Activated T-helper 17 cell treated with anti-CD3 and anti-CD28 coated beads, Interleukin-2, amount 50 U/mL, for 72 hours (primary cell): ENCODE measurements around the gene HDAC2. TPM values are rescaled to one million over a fixed set of nuclear protein-coding genes. Genes with fewer than 3 reads are reported as not detected.
"Not testable (repeated sequence)": the region's sequence is repeated elsewhere in the genome, so short reads cannot be mapped to it uniquely, and the experiment has no call there.

Experiments
- ATAC-seq: fragments of 150-1000 bp; cut with Tn5 transposase; replicated peaks from 2 replicates; pipeline ENCODE4 v1.10.0; 2021; ENCODE audit warnings: mild to moderate bottlenecking, moderate library complexity
- H3K27ac Mint-ChIP-seq: one replicate; pipeline ENCODE4 v1.8.0; 2022; ENCODE audit warnings: mixed read lengths
- H3K27me3 Mint-ChIP-seq: one replicate; pipeline ENCODE4 v1.8.0; 2022; ENCODE audit warnings: mixed read lengths
- H3K36me3 Mint-ChIP-seq: one replicate; pipeline ENCODE4 v1.8.0; 2022; ENCODE audit warnings: low read depth, mild to moderate bottlenecking, mixed read lengths
- H3K4me1 Mint-ChIP-seq: one replicate; pipeline ENCODE4 v1.8.0; 2022; ENCODE audit warnings: mixed read lengths
- H3K4me3 Mint-ChIP-seq: one replicate; pipeline ENCODE4 v1.8.0; 2022; ENCODE audit warnings: mild to moderate bottlenecking, mixed read lengths
- H3K9me3 Mint-ChIP-seq: one replicate; pipeline ENCODE4 v1.8.0; 2022; ENCODE audit warnings: mixed read lengths
- total RNA-seq, 2 donors: library from RNA; stranded (reverse); gene quantifications; one replicate each; pipeline ENCODE4 v1.2.3, GENCODE V29; 2022

The HDAC2 gene
- total RNA-seq, 2 donors from 2014 or later = 53.9 to 95.7 TPM

DNA sequence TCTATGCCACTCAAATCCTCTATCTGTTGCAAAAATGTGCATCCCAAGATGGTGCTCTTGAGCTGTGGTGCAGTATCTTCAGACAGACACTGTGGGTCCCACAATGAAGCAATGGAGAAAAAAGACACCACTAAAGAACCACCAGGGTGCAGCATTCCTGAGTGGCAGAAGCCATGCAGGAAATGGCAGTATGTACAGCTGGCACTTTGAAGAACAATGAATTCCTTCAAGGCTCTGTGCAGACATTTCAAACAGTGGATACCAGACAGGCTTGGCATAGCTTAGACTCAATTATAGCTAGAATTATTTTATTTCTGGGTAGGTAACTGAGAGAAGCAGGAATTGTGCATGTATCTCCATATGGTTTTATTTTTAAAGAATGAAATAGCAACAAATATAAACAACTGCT is 24.0 kb upstream of the HDAC2 start:
- Mint-ChIP-seq H3K4me3 (no peak overlapping the region), H3K9me3 (no peaks in the 10 kb centered on the region)

DNA sequence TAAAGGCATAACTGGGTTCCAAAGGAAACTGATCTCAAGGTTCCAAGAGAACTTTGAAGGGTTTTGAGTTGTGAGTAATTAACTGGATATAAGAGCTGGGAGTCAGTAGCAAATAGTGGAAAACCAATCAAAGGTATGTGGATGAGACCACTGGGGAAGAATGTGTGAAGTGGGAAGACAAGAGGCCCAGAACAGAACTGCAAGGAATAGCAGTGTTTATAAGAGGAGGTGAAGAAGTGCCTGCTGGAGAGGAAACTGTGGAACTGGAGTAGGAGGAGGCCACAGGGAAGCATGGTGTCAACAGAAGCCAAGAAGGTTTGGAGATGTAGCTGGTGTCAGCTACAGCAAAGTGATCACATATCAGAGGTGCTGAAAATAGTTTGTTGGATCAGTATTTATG is 18.7 kb upstream of the HDAC2 start:
- no peak for ATAC-seq
- H3K4me1 Mint-ChIP-seq = peaks cover 2% of the 10 kb centered on the region
- H3K4me3 Mint-ChIP-seq = no peak overlapping the region
- peaks cover 4% of the 10 kb centered on the region for H3K27me3 Mint-ChIP-seq
- H3K27ac Mint-ChIP-seq = no peak overlapping the region
- no peaks in the 10 kb centered on the region for H3K9me3 Mint-ChIP-seq
- H3K36me3 Mint-ChIP-seq = no peaks in the 10 kb centered on the region

More for the DNA sequence above, 24.0 kb upstream of the HDAC2 start:
- H3K4me1 Mint-ChIP-seq = peaks cover 8% of the 10 kb centered on the region
- peaks cover 4% of the 10 kb centered on the region for H3K27me3 Mint-ChIP-seq
- H3K27ac Mint-ChIP-seq = no peak overlapping the region
- no peaks in the 10 kb centered on the region for H3K36me3 Mint-ChIP-seq
- ATAC-seq = peak; percentile 74

DNA sequence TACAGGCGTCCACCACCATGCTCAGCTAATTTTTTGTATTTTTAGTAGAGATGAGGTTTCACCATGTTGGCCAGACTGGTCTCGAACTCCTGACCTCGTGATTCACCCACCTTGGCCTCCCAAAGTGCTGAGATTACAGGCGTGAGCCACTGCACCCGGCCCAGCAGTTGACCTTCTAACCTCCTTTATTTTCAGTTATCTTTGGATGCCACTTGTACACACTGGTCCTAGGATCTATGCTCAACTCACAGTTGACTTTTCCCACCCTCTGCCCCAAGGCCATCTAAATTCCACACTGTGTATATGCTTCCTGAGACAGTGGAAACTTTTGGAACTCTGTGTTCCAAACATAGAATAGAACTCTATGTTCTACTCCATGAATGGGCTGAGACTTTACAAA is 11.7 kb upstream of the HDAC2 start:
- not testable (repeated sequence) for H3K4me3 Mint-ChIP-seq, ATAC-seq, H3K27ac Mint-ChIP-seq, H3K36me3 Mint-ChIP-seq, H3K4me1 Mint-ChIP-seq, H3K9me3 Mint-ChIP-seq, H3K27me3 Mint-ChIP-seq

DNA sequence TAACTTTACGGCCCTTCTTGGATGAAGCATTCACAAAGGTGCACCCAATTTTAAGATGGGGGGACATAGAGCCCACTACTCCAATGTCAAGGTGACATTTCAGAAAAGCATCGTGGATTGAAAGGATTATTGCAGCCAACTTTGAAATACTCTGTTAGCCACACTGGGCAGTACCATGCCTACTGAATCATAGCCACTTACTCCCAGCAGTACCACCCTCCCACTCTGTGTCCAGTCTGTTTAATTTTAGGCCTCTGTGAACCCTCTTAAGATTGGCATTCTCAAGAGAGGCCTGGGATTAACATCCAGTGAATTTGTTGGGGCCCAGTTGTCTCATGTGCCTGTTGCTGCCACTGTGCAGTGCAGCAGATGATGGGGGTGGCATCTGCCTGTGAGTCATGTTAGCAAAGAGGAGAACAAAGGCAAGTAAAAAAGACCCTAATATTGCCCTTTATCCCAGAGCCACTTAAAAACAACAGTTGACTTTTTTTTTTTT is 11.2 kb upstream of the HDAC2 start:
- H3K9me3 Mint-ChIP-seq = no peaks in the 10 kb centered on the region
- H3K27me3 Mint-ChIP-seq = no peaks in the 10 kb centered on the region
- no peak for ATAC-seq
- H3K4me1 Mint-ChIP-seq = no peaks in the 10 kb centered on the region
- no peak overlapping the region for H3K4me3 Mint-ChIP-seq
- no peaks in the 10 kb centered on the region for H3K36me3 Mint-ChIP-seq
- no peak overlapping the region for H3K27ac Mint-ChIP-seq

DNA sequence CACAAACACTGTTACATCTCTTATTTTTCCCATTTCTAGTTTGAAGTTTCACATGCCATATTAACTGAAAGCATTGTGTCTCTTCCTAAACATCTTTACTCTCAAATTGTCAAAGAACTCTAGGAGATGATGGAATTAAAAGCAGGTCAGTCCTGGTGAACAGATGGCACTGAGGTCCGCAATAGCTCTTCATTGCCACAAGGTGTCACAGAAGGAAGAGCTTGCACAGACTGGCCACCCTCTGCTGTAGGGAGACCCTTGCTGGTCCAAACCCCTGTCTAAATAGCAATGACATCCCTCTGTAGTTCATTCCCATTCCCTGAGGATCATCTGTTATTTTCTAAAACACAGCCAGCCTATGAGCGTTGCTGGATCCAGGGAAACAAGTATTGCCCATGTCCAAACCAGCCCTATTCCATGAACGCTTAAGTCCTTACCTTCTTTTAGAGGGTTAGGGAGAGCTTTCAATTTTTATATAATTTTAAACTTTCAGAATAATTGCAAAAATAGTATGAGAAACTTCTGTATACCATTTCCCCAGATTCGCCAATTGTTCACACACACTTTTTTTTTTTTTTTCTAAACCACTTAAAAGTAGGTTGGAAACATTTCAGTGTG is 10.1 kb upstream of the HDAC2 start:
- no peaks in the 10 kb centered on the region for H3K27me3 Mint-ChIP-seq
- no peak overlapping the region for H3K27ac Mint-ChIP-seq
- H3K9me3 Mint-ChIP-seq = no peaks in the 10 kb centered on the region
- H3K36me3 Mint-ChIP-seq = no peaks in the 10 kb centered on the region
- no peak for ATAC-seq
- no peak overlapping the region for H3K4me3 Mint-ChIP-seq
- H3K4me1 Mint-ChIP-seq = no peaks in the 10 kb centered on the region

DNA sequence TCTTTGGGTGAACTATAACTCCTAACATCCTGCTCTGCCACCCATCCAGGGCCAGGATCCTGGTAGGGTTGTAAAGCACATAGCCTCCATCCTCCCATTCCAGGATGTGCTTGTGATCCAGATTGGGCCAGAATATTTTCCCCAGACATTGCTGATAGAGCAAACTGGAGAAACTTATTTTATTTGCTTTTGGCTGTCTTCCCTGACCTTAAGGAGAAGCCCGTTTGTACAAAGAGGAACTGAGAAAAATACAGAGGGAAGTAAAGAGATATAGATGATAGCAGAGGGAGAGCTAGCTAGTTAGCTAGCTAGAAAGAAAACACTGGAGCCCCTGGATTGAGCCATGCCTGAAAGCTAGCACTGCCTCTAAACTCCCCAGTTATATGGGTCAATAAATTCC is 9.0 kb upstream of the HDAC2 start:
- ATAC-seq = no peak
- Mint-ChIP-seq H3K4me3 (no peak overlapping the region), H3K27ac (no peak overlapping the region)

DNA sequence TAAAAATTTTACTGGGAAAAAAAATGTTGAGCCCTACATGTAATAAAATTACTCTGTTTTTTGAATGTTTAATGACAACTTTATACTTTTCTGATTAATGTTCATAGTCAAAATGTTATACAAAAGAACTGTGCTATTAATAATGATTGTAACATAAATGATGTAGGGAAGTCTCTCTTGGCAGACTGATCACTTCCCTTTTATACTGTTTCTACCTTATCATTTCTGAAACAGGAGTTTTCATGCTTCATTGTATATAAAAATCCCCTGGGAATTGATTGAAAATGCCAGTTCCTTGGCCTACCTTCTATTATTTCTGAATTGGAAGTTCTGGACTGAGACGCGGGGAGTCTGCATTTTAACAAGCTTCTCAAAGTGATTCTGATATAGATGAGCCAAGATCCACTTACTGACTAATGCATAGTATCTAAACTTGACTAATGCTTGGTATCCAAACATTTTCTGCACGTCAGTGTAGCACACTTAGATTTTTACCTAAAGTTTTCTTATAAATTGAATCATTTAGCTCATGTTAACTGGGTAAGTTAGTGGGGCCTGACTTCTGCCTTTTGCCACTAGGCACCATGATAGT is 7.2 kb upstream of the HDAC2 start:
- Mint-ChIP-seq H3K4me1 (no peaks in the 10 kb centered on the region), H3K36me3 (no peaks in the 10 kb centered on the region), H3K27ac (no peak overlapping the region), H3K4me3 (no peak overlapping the region), H3K27me3 (no peaks in the 10 kb centered on the region), H3K9me3 (no peaks in the 10 kb centered on the region)
- no peak for ATAC-seq

More for the DNA sequence above, 9.0 kb upstream of the HDAC2 start:
- no peaks in the 10 kb centered on the region for H3K27me3 Mint-ChIP-seq
- H3K36me3 Mint-ChIP-seq = no peaks in the 10 kb centered on the region
- H3K4me1 Mint-ChIP-seq = no peaks in the 10 kb centered on the region
- H3K9me3 Mint-ChIP-seq = no peaks in the 10 kb centered on the region

DNA sequence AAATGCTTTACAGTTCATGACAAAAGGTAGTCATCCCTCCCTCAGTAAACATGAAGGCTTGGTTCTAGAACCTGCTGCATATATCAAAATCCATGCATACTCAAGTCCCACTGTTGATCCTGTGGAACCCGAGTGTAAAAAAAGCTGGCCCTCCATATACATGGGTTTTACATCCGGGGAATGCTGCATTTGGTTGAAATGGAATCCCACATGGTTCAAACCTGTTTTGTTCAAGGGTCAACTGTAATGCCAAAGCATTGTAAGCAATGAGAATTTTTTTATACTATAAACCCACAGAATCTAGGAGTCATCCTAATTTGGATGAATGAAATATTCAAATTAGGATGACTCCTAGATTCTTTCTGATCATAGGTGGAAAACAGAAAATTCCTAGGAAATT is 5.9 kb upstream of the HDAC2 start:
- H3K4me3 Mint-ChIP-seq = no peak overlapping the region
- H3K27me3 Mint-ChIP-seq = no peaks in the 10 kb centered on the region
- H3K9me3 Mint-ChIP-seq = no peaks in the 10 kb centered on the region
- ATAC-seq = no peak
- H3K36me3 Mint-ChIP-seq = no peaks in the 10 kb centered on the region
- no peaks in the 10 kb centered on the region for H3K4me1 Mint-ChIP-seq
- no peak overlapping the region for H3K27ac Mint-ChIP-seq

DNA sequence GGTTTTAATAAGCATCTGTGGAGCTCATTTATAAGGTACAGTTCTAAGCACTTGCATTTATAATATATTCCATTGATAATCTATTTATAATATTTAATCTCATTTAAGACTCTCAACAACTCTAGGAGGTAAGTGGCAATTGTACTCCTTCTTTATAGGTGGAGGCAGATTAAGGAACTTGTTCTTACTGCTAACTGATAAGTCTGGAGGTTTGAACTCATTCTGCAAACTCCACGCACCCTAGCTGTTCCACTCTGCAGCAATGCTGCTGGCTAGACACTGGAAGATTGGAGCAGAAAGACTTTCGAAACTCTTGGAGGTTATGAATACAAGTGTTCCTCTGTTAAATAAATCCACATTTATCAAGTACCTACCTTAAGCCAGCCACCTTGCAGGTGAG is 793 bp upstream of the HDAC2 start:
- Mint-ChIP-seq H3K27me3 (no peaks in the 10 kb centered on the region), H3K4me1 (peaks cover 22% of the 10 kb centered on the region), H3K9me3 (no peaks in the 10 kb centered on the region), H3K4me3 (peak overlapping the region; percentile 98), H3K27ac (no peak overlapping the region), H3K36me3 (peaks cover 6% of the 10 kb centered on the region)
- ATAC-seq = no peak

DNA sequence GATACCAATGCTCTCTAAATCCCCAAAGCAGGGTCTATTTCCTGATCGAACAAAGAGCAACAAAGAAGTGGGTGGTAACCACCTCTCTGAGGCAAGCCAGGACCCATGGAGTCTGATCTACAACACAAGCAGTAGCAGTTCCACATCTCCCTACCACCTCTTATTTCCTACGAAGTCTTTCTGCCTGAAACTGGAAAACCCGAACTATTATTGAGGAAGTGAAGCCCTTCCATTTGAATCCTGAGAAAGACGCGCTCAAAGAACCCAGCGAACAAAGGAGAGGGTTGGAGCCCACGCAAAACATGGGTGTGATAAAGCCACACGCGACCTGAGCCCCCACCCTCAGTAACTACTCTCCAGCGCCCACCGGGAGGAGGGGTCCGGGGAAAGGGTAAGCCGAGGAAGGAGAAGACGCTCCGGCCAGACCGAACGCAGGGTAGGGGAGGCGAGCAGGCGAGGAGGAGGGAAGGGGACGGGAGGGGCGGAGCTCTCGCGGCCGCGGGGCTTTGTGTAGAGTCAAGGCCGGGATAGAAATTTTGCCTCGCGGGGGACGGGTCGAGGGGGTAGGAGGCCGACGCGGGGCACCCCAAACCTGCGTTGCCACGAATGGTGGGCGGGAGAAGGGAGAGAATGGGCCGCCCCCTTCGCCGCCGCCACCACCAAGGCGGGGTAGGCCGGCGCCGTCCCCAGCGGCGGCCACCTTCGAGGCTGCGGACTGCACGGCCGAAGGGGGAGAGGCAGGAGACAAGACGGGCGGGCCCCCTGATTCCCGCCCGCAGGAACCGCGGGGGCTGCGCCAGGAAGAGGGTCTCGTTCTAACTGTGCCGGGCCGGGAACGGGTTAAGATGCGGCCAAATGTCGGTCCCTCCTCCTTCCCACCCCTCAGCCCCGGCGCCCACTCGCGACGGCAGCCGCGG is 802 bp downstream of the HDAC2 start:
- Mint-ChIP-seq H3K9me3 (no peaks in the 10 kb centered on the region), H3K4me1 (peaks cover 22% of the 10 kb centered on the region), H3K27ac (peak overlapping the region; percentile 98), H3K27me3 (no peaks in the 10 kb centered on the region), H3K36me3 (peaks cover 6% of the 10 kb centered on the region), H3K4me3 (peak overlapping the region; percentile 98)
- ATAC-seq = peak; percentile 68

DNA sequence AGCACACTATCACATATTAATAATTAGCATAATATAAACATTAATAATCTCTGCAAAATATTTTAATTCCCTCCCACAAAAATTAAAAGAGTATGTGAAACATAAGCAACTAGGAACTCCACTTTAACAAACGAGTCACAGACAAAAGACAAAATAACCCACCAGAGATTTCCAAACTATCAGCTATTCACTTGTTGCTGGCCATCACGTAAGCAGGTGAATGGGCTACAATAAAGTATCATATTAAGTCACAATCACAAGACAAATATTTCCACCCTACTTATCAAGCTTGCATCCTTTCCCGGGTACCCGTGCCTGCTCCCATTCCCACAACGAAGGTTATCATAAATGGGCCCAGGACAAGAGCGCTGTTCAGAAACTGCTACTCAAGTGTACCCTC is 2.5 kb downstream of the HDAC2 start:
- H3K27me3 Mint-ChIP-seq = no peaks in the 10 kb centered on the region
- no peak for ATAC-seq
- H3K9me3 Mint-ChIP-seq = no peaks in the 10 kb centered on the region
- peak overlapping the region; percentile 98 for H3K4me3 Mint-ChIP-seq
- H3K36me3 Mint-ChIP-seq = peaks cover 6% of the 10 kb centered on the region
- peaks cover 33% of the 10 kb centered on the region for H3K4me1 Mint-ChIP-seq
- H3K27ac Mint-ChIP-seq = peak overlapping the region; percentile 9

DNA sequence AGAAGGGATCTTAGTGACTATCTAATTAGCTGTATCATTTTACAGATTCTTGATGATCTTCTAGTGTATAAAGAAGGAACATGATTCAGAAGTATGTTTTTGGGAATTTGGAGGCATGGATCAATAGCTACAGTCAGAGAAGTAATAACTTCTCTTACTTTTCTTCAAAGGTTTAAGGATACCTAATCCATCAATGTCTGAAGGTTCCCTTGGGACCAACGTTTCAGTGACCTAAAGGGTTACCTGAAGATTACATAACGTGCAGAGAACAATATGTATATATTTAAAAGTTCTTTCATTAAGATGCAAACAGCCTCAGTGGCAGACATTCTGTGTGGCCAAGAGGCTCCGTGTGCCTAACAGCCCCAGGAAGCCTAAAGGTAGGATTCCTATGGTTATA is 3.2 kb downstream of the HDAC2 start:
- peaks cover 33% of the 10 kb centered on the region for H3K4me1 Mint-ChIP-seq
- H3K9me3 Mint-ChIP-seq = no peaks in the 10 kb centered on the region
- peak overlapping the region; percentile 98 for H3K4me3 Mint-ChIP-seq
- H3K27ac Mint-ChIP-seq = peak overlapping the region; percentile 9
- no peaks in the 10 kb centered on the region for H3K27me3 Mint-ChIP-seq
- ATAC-seq = no peak
- peaks cover 6% of the 10 kb centered on the region for H3K36me3 Mint-ChIP-seq

DNA sequence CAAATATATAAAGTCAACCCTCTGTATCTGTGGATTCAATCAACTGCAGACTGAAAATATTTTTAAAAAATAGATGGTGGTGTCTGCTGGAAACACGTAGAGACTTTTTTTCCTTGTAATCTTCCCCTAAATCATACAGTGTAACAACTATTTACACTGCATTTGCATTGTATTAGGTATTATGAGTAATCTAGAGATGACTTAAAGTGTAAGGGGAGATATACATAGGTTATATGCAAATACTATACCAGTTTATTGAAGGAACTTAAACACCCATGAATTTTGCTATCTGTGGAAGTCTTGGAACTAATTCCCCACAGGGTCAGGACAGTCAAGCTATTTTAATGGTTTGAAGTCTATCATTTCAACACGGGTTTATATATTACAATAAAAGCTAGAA is 10.2 kb downstream of the HDAC2 start:
- Mint-ChIP-seq H3K36me3 (peaks cover 44% of the 10 kb centered on the region), H3K27me3 (no peaks in the 10 kb centered on the region), H3K27ac (no peak overlapping the region), H3K9me3 (no peaks in the 10 kb centered on the region), H3K4me1 (peaks cover 24% of the 10 kb centered on the region), H3K4me3 (no peak overlapping the region)
- ATAC-seq = no peak

DNA sequence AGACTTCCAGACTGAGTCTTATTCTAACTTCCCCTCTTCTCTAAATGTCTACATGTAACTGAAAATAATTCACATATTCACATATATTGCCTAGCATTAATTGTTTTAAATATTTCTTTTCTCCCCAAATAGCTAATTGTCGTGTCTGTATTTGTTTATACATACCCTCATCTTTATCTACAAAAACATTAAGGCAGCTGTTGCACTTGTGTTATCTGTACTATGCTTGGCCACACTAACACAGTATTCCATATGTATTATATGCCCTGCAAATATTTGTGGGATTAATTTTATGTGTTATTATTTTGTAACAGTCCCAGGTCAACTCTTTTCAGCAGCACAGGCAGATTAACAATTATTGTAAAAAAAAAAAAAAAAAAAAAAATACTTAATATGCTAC is 11.7 kb downstream of the HDAC2 start:
- H3K27me3 Mint-ChIP-seq = no peaks in the 10 kb centered on the region
- no peak overlapping the region for H3K27ac Mint-ChIP-seq
- no peak overlapping the region for H3K4me3 Mint-ChIP-seq
- H3K36me3 Mint-ChIP-seq = peaks cover 59% of the 10 kb centered on the region
- peaks cover 15% of the 10 kb centered on the region for H3K4me1 Mint-ChIP-seq
- no peak for ATAC-seq
- H3K9me3 Mint-ChIP-seq = no peaks in the 10 kb centered on the region

DNA sequence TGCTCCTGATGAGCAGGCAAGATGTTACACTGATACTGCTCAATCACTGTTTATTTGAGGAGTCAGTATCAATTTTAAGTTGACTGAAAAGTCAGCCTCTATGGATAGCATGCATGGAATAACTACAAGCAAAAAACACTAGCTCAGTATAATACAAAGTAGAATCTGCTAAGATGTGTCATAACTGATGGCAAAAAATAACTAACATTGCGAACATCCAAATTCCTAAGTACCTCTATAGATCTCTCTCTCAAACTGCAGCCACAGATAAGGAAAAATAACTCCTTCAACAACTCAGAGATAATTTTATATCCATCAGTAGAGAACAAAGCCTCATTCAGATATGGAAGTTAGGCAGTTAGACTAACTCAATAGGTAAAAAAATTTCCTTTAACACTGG is 16.3 kb downstream of the HDAC2 start:
- H3K4me3 Mint-ChIP-seq = no peak overlapping the region
- H3K9me3 Mint-ChIP-seq = no peaks in the 10 kb centered on the region
- no peaks in the 10 kb centered on the region for H3K27me3 Mint-ChIP-seq
- peaks cover 92% of the 10 kb centered on the region for H3K36me3 Mint-ChIP-seq
- peaks cover 6% of the 10 kb centered on the region for H3K4me1 Mint-ChIP-seq
- H3K27ac Mint-ChIP-seq = no peak overlapping the region
- ATAC-seq = no peak
